Breast epithelium (tissue), 3 donors: ENCODE data around the gene MAPKAPK3.

ENCODE experiments used
- POLR2A ChIP-seq: fragments of 450-650 bp; IDR thresholded peaks from one replicate; pipeline ENCODE4 v1.6.1; 2016; ENCODE audit warnings: antibody characterized with exemption, mild to moderate bottlenecking, moderate library complexity
- TF ChIP-seq, protein P1 (sequence below), 3 donors: fragments of 450-650 bp; IDR thresholded peaks; one replicate each; pipeline ENCODE4 v1.5.1; 2016 to 2017; ENCODE audit warnings: antibody characterized with exemption in 3 of 3, mild to moderate bottlenecking in 3 of 3, moderate library complexity in 3 of 3

GRCh38 chr3:50633230-50633790, 16.4 kb downstream of the MAPKAPK3 start:
- TF ChIP-seq, protein P1, sequence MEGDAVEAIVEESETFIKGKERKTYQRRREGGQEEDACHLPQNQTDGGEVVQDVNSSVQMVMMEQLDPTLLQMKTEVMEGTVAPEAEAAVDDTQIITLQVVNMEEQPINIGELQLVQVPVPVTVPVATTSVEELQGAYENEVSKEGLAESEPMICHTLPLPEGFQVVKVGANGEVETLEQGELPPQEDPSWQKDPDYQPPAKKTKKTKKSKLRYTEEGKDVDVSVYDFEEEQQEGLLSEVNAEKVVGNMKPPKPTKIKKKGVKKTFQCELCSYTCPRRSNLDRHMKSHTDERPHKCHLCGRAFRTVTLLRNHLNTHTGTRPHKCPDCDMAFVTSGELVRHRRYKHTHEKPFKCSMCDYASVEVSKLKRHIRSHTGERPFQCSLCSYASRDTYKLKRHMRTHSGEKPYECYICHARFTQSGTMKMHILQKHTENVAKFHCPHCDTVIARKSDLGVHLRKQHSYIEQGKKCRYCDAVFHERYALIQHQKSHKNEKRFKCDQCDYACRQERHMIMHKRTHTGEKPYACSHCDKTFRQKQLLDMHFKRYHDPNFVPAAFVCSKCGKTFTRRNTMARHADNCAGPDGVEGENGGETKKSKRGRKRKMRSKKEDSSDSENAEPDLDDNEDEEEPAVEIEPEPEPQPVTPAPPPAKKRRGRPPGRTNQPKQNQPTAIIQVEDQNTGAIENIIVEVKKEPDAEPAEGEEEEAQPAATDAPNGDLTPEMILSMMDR (IDR thresholded peaks at IDR 0.05) = no peak
- no peak for TF ChIP-seq POLR2A
